SK-N-SH (cell line): ENCODE results near the gene DLEC1. TPM values are rescaled to one million over a fixed set of nuclear protein-coding genes. Genes with fewer than 3 reads are reported as not detected.

Source experiments
- CTCF ChIA-PET: fragments of 300-600, 350-600 bp; formaldehyde crosslinking; extraction: SDS; loops from one replicate; lab custom pipeline; 2021; lab: Yijun Ruan, JAX
- POLR2A ChIA-PET: fragments of 350-600 bp; sonication (Branson Sonifier 250); formaldehyde crosslinking; extraction: SDS; loops from one replicate; lab custom pipeline; 2020; ENCODE audit warnings: antibody characterized with exemption, inconsistent platforms; lab: Yijun Ruan, JAX
- DNase-seq: peaks from one replicate; pipeline ENCODE4 v3.0.0; 2012
- H2AFZ ChIP-seq: fragments of 200-600 bp; sonication (generic); 2 replicates; pipeline ENCODE4 v1.8.1; 2016; ENCODE audit warnings: antibody characterized with exemption, mild to moderate bottlenecking, low read depth
- H3F3A ChIP-seq: fragments of 200-600 bp; sonication (generic); replicated peaks from 2 replicates; pipeline ENCODE3; 2016; ENCODE audit warnings: antibody characterized with exemption, mild to moderate bottlenecking; ENCODE audit not compliant: insufficient read depth
- H3K27ac ChIP-seq, 2 experiments: fragments of 200-500 bp in 1 of 2; fragments of 200-600 bp in 1 of 2; sonication (Bioruptor generic) in 1 of 2; sonication (generic), shearing (Covaris generic) in 1 of 2; 2 replicates each; pipeline versions ENCODE4 v1.5.1 to v1.6.1; 2014 to 2016; ENCODE audit warnings: low read depth in 2 of 2, inconsistent platforms in 1 of 2, low read length in 1 of 2, mild to moderate bottlenecking in 1 of 2, mixed read lengths in 1 of 2
- H3K27me3 ChIP-seq: fragments of 200-600 bp; sonication (generic), shearing (Covaris generic); 2 replicates; pipeline ENCODE4 v1.6.1; 2016; ENCODE audit warnings: mixed run types; ENCODE audit not compliant: insufficient read depth
- H3K36me3 ChIP-seq, 2 experiments: fragments of 200-500 bp in 1 of 2; fragments of 200-600 bp in 1 of 2; sonication (Bioruptor generic) in 1 of 2; sonication (generic) in 1 of 2; replicated peaks in 1 of 2; 2 replicates each; pipeline versions ENCODE3 to v1.5.1; 2014 to 2016; ENCODE audit warnings: low read length in 1 of 2, mild to moderate bottlenecking in 1 of 2; ENCODE audit not compliant: insufficient read depth in 2 of 2, control insufficient read depth in 1 of 2
- H3K4me1 ChIP-seq, 2 experiments: fragments of 200-500 bp in 1 of 2; fragments of 200-600 bp in 1 of 2; sonication (Bioruptor generic) in 1 of 2; sonication (generic), shearing (Covaris generic) in 1 of 2; 2 replicates each; pipeline versions ENCODE4 v1.5.1 to v1.6.1; 2014 to 2016; ENCODE audit warnings: low read depth in 1 of 2, low read length in 1 of 2, mixed run types in 1 of 2; ENCODE audit not compliant: insufficient read depth in 2 of 2, control insufficient read depth in 1 of 2
- H3K4me2 ChIP-seq: fragments of 200-600 bp; sonication (generic), shearing (Covaris generic); 2 replicates; pipeline ENCODE4 v1.6.1; 2017; ENCODE audit warnings: mixed run types
- H3K4me3 ChIP-seq, 2 experiments: fragments of 200-500 bp in 1 of 2; fragments of 200-600 bp in 1 of 2; sonication (Bioruptor generic) in 1 of 2; sonication (generic), shearing (Covaris generic) in 1 of 2; 2 replicates each; pipeline versions ENCODE4 v1.5.1 to v1.8.1; 2014 to 2016; ENCODE audit warnings: low read depth in 2 of 2, inconsistent platforms in 1 of 2, low read length in 1 of 2, mild to moderate bottlenecking in 1 of 2, mixed read lengths in 1 of 2, moderate library complexity in 1 of 2
- H3K79me2 ChIP-seq: fragments of 200-600 bp; sonication (generic); 2 replicates; pipeline ENCODE4 v1.8.1; 2017; ENCODE audit warnings: mild to moderate bottlenecking; ENCODE audit not compliant: insufficient read depth
- H3K9ac ChIP-seq: fragments of 200-600 bp; sonication (generic); 2 replicates; pipeline ENCODE4 v1.6.1; 2017; ENCODE audit warnings: mixed run types
- H3K9me2 ChIP-seq: fragments of 200-600 bp; sonication (generic); 2 replicates; pipeline ENCODE4 v1.6.1; 2017; ENCODE audit warnings: mixed run types
- H3K9me3 ChIP-seq: fragments of 200-600 bp; sonication (generic); 2 replicates; pipeline ENCODE4 v1.6.1; 2017; ENCODE audit warnings: mixed run types, mild to moderate bottlenecking, moderate library complexity
- H4K20me1 ChIP-seq: fragments of 200-600 bp; sonication (generic); 2 replicates; pipeline ENCODE4 v1.6.1; 2017; ENCODE audit warnings: mild to moderate bottlenecking, mixed run types; ENCODE audit not compliant: insufficient read depth
- ELF1 ChIP-seq: IDR thresholded peaks from 2 replicates; pipeline ENCODE4 v1.4.0; 2012
- EZH2phosphoT487 ChIP-seq: fragments of 200-600 bp; sonication (generic); IDR thresholded peaks from 2 replicates; pipeline ENCODE4 v1.6.1; 2017; ENCODE audit warnings: low read depth, mixed run types, mild to moderate bottlenecking, antibody characterized with exemption, moderate library complexity, borderline replicate concordance
- FOSL2 ChIP-seq: IDR thresholded peaks from 2 replicates; pipeline ENCODE4 v1.4.0; 2012; ENCODE audit warnings: low read depth, mild to moderate bottlenecking, moderate library complexity, borderline replicate concordance
- MEF2A ChIP-seq: IDR thresholded peaks from 2 replicates; pipeline ENCODE4 v1.4.0; 2012; ENCODE audit warnings: low read depth, borderline replicate concordance
- MXI1 ChIP-seq: IDR thresholded peaks from 2 replicates; pipeline ENCODE4 v1.6.1; 2012; ENCODE audit warnings: mild to moderate bottlenecking, low read depth, low read length, improper control_type of control experiment
- NFIC ChIP-seq: IDR thresholded peaks from 2 replicates; pipeline ENCODE4 v1.4.0; 2012; ENCODE audit warnings: borderline replicate concordance
- RFX5 ChIP-seq: IDR thresholded peaks from 2 replicates; pipeline ENCODE4 v1.6.1; 2012; ENCODE audit warnings: mild to moderate bottlenecking, improper control_type of control experiment, low read length
- RXRA ChIP-seq: IDR thresholded peaks from 2 replicates; pipeline ENCODE4 v1.4.0; 2012; ENCODE audit warnings: low read depth, mild to moderate bottlenecking, borderline replicate concordance
- SIN3A ChIP-seq: IDR thresholded peaks from 2 replicates; pipeline ENCODE4 v1.6.1; 2012; ENCODE audit warnings: low read depth, mild to moderate bottlenecking, low read length, moderate library complexity, borderline replicate concordance
- TEAD4 ChIP-seq: IDR thresholded peaks from 2 replicates; pipeline ENCODE4 v1.4.0; 2012; ENCODE audit warnings: mild to moderate bottlenecking, borderline replicate concordance; ENCODE audit not compliant: insufficient read depth
- WGBS: methylation state at CpG from one replicate; pipeline ENCODE4 v1.1.6; 2017; ENCODE audit warnings: low lambda C conversion rate; 5-methylcytosine and 5-hydroxymethylcytosine counted together
- polyA plus RNA-seq, 3 experiments: library from polyadenylated mRNA; depleted of rRNA; stranded (reverse); fragments of >200 nt; gene quantifications; 2 replicates each; pipeline ENCODE4 v1.2.3, GENCODE V29; 2012
- TF ChIP-seq, protein P1 (sequence below): fragments of 150-350 bp; IDR thresholded peaks from 2 replicates; pipeline ENCODE4 v1.6.1; 2017; ENCODE audit warnings: antibody characterized with exemption, low read length, low read depth, borderline replicate concordance
- TF ChIP-seq, protein P2 (sequence below): IDR thresholded peaks from 2 replicates; pipeline ENCODE4 v1.4.0; 2012; ENCODE audit warnings: low read depth, borderline replicate concordance
- TF ChIP-seq, protein P3 (sequence below): IDR thresholded peaks from 2 replicates; pipeline ENCODE4; 2012

Gene DLEC1
- polyA plus RNA-seq, 1 of the 3 experiments (the other 2 are of a cell fraction), result 0.02 TPM

DNA sequence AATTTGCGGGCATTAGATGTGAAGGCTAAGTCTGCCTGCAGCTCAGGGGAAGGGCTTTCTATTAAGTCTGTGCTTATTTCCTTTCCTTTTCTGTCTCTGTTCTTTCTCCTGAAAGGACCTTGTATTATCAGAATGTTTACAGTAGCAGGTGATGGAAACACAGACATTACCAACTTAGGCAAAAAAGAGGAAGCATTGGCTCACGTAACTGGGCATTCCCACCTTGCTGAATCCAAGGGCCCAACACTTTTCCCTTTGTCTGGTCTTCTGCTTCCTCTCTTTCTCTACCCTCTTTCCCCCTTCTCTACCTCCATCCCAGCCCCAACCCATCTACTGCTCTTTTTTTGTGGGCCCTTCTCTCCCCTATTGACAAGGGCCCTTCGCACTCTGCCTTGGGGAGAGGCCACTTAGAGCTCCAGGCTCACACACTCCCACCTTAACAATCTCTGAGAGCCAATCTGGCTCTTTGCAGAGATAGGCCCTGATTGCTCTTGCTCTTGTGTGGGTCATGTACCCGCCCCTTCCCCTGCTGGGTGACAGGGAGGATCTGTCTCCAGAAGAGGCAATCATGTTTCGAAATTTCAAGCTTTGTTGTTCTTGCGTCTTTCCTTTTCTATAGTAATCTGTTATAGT is 62.9 kb downstream of the DLEC1 start (continued):
- TF ChIP-seq TEAD4 (no peak), EZH2phosphoT487 (no peak), SIN3A (no peak), NFIC (no peak), FOSL2 (no peak), RXRA (no peak)
- TF ChIP-seq, protein P1, sequence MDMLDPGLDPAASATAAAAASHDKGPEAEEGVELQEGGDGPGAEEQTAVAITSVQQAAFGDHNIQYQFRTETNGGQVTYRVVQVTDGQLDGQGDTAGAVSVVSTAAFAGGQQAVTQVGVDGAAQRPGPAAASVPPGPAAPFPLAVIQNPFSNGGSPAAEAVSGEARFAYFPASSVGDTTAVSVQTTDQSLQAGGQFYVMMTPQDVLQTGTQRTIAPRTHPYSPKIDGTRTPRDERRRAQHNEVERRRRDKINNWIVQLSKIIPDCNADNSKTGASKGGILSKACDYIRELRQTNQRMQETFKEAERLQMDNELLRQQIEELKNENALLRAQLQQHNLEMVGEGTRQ, result no peak

DNA sequence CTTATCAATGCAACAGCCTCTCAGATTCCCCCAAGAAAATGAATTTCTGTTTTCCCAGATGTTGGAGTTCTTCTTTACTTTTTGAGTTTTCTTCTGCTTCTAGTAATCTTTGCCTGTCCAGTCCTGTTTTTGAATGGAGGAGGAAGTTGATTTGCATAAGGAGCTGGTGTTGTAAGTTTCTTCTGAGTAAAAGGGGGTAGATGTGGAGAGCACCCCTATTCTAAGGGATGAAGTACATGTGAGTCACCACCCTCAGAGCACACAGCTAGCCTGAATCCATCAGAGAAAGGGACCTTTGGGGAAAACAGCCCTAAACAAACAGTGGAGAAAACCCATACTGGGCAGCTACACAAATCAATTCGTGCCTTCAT is 63.4 kb downstream of the DLEC1 start:
- no peak overlapping the region for H3K27ac ChIP-seq
- no peak for DNase-seq
- H3K36me3 ChIP-seq, result no peaks in the 10 kb centered on the region
- WGBS, result 33% methylated on average over 1 of the region's 1 CpG
- H4K20me1 ChIP-seq, result no peaks in the 10 kb centered on the region
- H3K79me2 ChIP-seq, result no peaks in the 10 kb centered on the region
- H3K4me1 ChIP-seq, result no peaks in the 10 kb centered on the region; a peak in 1 of 4 replicates
- no peak overlapping the region for H3K4me2 ChIP-seq
- H3K9ac ChIP-seq, result no peak overlapping the region
- no peak overlapping the region for H3K4me3 ChIP-seq
- ChIA-PET CTCF (interaction anchor here (1.1 to 2.0 kb wide), 4 partner anchors 9 to 244 kb away, joined by 3 to 5 read pairs (median 4); partner anchors contain the start of gene XYLB), POLR2A (no interaction called here)
- H3K9me2 ChIP-seq, result no peaks in the 10 kb centered on the region
- H3F3A ChIP-seq, result no peaks in the 10 kb centered on the region
- H2AFZ ChIP-seq, result no peak overlapping the region
- H3K27me3 ChIP-seq, result no peaks in the 10 kb centered on the region; the same call in 1 of the 2 replicates
- TF ChIP-seq MXI1 (no peak), MEF2A (no peak), RXRA (no peak), ELF1 (no peak), FOSL2 (no peak), RFX5 (no peak)
- TF ChIP-seq, protein P2, sequence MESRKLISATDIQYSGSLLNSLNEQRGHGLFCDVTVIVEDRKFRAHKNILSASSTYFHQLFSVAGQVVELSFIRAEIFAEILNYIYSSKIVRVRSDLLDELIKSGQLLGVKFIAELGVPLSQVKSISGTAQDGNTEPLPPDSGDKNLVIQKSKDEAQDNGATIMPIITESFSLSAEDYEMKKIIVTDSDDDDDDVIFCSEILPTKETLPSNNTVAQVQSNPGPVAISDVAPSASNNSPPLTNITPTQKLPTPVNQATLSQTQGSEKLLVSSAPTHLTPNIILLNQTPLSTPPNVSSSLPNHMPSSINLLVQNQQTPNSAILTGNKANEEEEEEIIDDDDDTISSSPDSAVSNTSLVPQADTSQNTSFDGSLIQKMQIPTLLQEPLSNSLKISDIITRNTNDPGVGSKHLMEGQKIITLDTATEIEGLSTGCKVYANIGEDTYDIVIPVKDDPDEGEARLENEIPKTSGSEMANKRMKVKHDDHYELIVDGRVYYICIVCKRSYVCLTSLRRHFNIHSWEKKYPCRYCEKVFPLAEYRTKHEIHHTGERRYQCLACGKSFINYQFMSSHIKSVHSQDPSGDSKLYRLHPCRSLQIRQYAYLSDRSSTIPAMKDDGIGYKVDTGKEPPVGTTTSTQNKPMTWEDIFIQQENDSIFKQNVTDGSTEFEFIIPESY, result no peak
- TF ChIP-seq, protein P3, sequence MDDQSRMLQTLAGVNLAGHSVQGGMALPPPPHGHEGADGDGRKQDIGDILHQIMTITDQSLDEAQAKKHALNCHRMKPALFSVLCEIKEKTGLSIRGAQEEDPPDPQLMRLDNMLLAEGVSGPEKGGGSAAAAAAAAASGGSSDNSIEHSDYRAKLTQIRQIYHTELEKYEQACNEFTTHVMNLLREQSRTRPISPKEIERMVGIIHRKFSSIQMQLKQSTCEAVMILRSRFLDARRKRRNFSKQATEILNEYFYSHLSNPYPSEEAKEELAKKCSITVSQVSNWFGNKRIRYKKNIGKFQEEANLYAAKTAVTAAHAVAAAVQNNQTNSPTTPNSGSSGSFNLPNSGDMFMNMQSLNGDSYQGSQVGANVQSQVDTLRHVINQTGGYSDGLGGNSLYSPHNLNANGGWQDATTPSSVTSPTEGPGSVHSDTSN, result no peak
- peaks cover 15% of the 10 kb centered on the region for H3K9me3 ChIP-seq
